B cell (primary cell): ENCODE data around the gene TFG.

Source experiments
- EZH2 ChIP-seq: IDR thresholded peaks from 2 replicates; pipeline ENCODE4 v1.6.1; 2012; ENCODE audit warnings: borderline replicate concordance, low read depth, mild to moderate bottlenecking, moderate library complexity, low read length; ENCODE audit not compliant: insufficient read depth, poor library complexity, severe bottlenecking
- TF ChIP-seq, protein P1 (sequence below): fragments of 200-600 bp; IDR thresholded peaks from one replicate; pipeline ENCODE4 v1.8.0; 2022; ENCODE audit warnings: antibody characterized with exemption, mild to moderate bottlenecking

DNA sequence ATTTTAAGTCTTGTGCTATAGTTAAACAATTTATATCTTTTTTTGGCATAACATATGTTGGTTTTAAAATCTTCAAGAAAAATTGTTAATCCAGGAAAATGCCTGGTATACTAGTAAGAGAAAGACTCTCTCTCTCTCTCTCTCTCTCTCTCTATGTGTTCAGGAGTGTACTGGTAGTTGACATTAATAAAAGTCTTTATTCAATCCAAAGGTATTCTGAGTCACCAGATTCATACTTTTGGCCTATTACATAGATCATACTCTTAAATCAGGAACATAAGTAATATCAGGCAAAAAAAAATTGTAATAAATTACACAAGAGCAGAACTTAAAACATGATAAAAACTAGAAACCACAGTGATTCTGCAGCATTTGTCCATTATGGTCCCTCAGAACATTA, 70.2 kb downstream of the TFG start:
- TF ChIP-seq, protein P1, sequence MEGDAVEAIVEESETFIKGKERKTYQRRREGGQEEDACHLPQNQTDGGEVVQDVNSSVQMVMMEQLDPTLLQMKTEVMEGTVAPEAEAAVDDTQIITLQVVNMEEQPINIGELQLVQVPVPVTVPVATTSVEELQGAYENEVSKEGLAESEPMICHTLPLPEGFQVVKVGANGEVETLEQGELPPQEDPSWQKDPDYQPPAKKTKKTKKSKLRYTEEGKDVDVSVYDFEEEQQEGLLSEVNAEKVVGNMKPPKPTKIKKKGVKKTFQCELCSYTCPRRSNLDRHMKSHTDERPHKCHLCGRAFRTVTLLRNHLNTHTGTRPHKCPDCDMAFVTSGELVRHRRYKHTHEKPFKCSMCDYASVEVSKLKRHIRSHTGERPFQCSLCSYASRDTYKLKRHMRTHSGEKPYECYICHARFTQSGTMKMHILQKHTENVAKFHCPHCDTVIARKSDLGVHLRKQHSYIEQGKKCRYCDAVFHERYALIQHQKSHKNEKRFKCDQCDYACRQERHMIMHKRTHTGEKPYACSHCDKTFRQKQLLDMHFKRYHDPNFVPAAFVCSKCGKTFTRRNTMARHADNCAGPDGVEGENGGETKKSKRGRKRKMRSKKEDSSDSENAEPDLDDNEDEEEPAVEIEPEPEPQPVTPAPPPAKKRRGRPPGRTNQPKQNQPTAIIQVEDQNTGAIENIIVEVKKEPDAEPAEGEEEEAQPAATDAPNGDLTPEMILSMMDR: no peak
- no peak for TF ChIP-seq EZH2
